ENCODE results near the gene DIPK1A.

DNA sequence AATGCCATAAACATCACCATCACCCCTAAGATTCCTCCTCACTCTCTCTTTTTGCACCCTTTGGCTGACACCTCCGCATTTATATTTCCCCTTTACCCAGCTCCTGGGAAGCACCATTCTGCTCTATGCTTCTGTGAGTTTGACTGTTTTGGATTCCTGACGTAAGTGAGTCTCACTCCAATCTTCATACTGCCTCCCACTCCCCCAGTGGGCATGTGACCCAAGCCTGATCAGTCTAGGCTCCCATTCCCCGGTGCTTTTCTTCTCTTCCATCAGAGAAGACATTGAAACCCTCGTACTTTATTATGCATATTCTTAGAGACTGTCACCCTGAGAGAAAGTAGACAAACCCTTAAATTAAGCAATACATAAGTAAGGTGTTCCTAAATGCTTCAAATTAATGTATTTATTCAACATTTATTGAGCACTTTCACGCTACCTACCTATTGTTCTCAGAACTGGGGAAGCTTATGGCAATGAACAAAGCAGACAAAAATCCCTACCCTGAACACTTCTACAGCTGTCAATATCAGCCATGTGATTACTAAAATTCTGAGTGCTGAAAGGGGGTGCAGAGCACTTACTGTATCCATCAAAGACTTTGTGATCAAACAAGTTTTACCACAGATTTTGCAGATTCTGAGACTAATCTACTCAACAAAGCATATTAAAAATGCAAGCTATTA, 43.4 kb upstream of the DIPK1A start:
- TF ChIP-seq, protein P1, sequence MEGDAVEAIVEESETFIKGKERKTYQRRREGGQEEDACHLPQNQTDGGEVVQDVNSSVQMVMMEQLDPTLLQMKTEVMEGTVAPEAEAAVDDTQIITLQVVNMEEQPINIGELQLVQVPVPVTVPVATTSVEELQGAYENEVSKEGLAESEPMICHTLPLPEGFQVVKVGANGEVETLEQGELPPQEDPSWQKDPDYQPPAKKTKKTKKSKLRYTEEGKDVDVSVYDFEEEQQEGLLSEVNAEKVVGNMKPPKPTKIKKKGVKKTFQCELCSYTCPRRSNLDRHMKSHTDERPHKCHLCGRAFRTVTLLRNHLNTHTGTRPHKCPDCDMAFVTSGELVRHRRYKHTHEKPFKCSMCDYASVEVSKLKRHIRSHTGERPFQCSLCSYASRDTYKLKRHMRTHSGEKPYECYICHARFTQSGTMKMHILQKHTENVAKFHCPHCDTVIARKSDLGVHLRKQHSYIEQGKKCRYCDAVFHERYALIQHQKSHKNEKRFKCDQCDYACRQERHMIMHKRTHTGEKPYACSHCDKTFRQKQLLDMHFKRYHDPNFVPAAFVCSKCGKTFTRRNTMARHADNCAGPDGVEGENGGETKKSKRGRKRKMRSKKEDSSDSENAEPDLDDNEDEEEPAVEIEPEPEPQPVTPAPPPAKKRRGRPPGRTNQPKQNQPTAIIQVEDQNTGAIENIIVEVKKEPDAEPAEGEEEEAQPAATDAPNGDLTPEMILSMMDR (IDR thresholded peaks at IDR 0.05): no peak
- TF ChIP-seq POLR2AphosphoS5 (IDR thresholded peaks at IDR 0.05): no peak

Measured in breast epithelium (tissue), 3 donors.